Heart left ventricle (tissue), 13 donors: ENCODE results near the gene TCEANC2.

Experiments used
- CTCF ChIP-seq, 12 donors: fragments of 200-600 bp; sonication (generic) in 4 of 12; IDR thresholded peaks; one replicate each; pipeline versions ENCODE4 v1.5.0 to v1.8.0; 2018 to 2022; ENCODE audit warnings: antibody characterized with exemption in 12 of 12, mild to moderate bottlenecking in 5 of 12
- POLR2A ChIP-seq, 2 donors: fragments of 450-650 bp; IDR thresholded peaks; one replicate each; pipeline ENCODE4 v1.6.1; 2017; ENCODE audit warnings: antibody characterized with exemption in 2 of 2, mild to moderate bottlenecking in 2 of 2, moderate library complexity in 2 of 2
- donor health status: ischemic (EF 13 %, LVEDD 7.1; RV severe dilation, severe dysfunction).
- donor health status: DM: no; HTN: yes; CAD: no.
- donor health status: DM: no; HTN: no; CAD: no.
- donor health status: ischemic (EF 25% LVEDD 6.9; RV normal size, moderate dysfunction).
- donor health status: ischemic (EF 25% LVEDD 5.7; RV mildly dilated, moderate dysfunction).
- donor health status: ischemic (EF 35%, LVEDD 5.7; RV mildly dilated, moderate dysfunction).
- donor health status: nonischemic (EF 11% LVEDD 7.7; RV severe dilation, severe dysfunction).
- donor health status: DM: yes; HTN: yes; CAD: no.
- donor health status: PGD.
- donor health status: ischemic (EF 29% LVEDD 5.4; RV normal size, mild dysfunction).
- donor health status: nonischemic (EF 23%, LVEDD 6.1; RV moderate dilation, normal function).

GRCh38 chr1:54009406-54009805 is 44.0 kb upstream of the TCEANC2 start:
- no peak for TF ChIP-seq CTCF (IDR thresholded peaks at IDR 0.05)
- TF ChIP-seq POLR2A (IDR thresholded peaks at IDR 0.05) = no peak
